Keratinocyte (primary cell): Measurements from ENCODE around the gene TBC1D2. TPM values are rescaled to one million over a fixed set of nuclear protein-coding genes. Genes with fewer than 3 reads are reported as not detected.

Source experiments
- DNase-seq: peaks from one replicate; pipeline ENCODE4 v3.0.0-alpha.2; 2011; ENCODE audit warnings: low read depth, missing footprints, low spot score
- FAIRE-seq: peaks from 2 replicates; lab custom pipeline; 2011; peaks lifted over from hg19 to GRCh38; lab: Jason Lieb, UNC
- H2AFZ ChIP-seq: 2 replicates; pipeline ENCODE4 v1.6.0; 2012; ENCODE audit warnings: low read length, control low read depth, inconsistent platforms; ENCODE audit not compliant: control insufficient read depth
- H3K27ac ChIP-seq: 2 replicates; pipeline ENCODE4 v1.5.1; 2011; ENCODE audit warnings: low read length; ENCODE audit not compliant: control insufficient read depth, insufficient read depth
- H3K27me3 ChIP-seq: 3 replicates; pipeline ENCODE4 v1.6.0; 2011; ENCODE audit warnings: low read length; ENCODE audit not compliant: control insufficient read depth, insufficient read depth; ENCODE audit errors: extremely low read depth
- H3K36me3 ChIP-seq, 2 experiments: 2 replicates in 1 of 2; 3 replicates in 1 of 2; pipeline ENCODE4 v1.5.1; 2011; ENCODE audit warnings: low read length in 2 of 2, mild to moderate bottlenecking in 1 of 2; ENCODE audit not compliant: control insufficient read depth in 2 of 2, insufficient read depth in 2 of 2; ENCODE audit errors: extremely low read depth in 1 of 2
- H3K4me1 ChIP-seq: 3 replicates; pipeline ENCODE4 v1.5.1; 2011; ENCODE audit warnings: low read length; ENCODE audit not compliant: control insufficient read depth, insufficient read depth; ENCODE audit errors: extremely low read depth
- H3K4me2 ChIP-seq: 3 replicates; pipeline ENCODE4 v1.6.0; 2011; ENCODE audit warnings: low read depth, low read length; ENCODE audit not compliant: control insufficient read depth, insufficient read depth; ENCODE audit errors: extremely low read depth
- H3K4me3 ChIP-seq, 3 experiments: fragments of 200-600 bp in 1 of 3; sonication (generic) in 1 of 3; 2 replicates in 2 of 3; 3 replicates in 1 of 3; pipeline ENCODE4 v1.5.1; 2011 to 2016; ENCODE audit warnings: low read length in 3 of 3, mild to moderate bottlenecking in 3 of 3, control low read depth in 2 of 3, inconsistent platforms in 1 of 3, low read depth in 1 of 3, mixed read lengths in 1 of 3, mixed run types in 1 of 3, moderate library complexity in 1 of 3; ENCODE audit not compliant: control insufficient read depth in 2 of 3, insufficient read depth in 2 of 3; ENCODE audit errors: extremely low read depth in 1 of 3
- H3K79me2 ChIP-seq: 2 replicates; pipeline ENCODE4 v1.6.0; 2012; ENCODE audit warnings: low read length; ENCODE audit not compliant: control insufficient read depth, insufficient read depth
- H3K9ac ChIP-seq: 3 replicates; pipeline ENCODE4 v1.6.0; 2011; ENCODE audit warnings: low read length; ENCODE audit not compliant: control insufficient read depth, insufficient read depth; ENCODE audit errors: extremely low read depth
- H3K9me1 ChIP-seq: 3 replicates; pipeline ENCODE4 v1.6.0; 2011; ENCODE audit warnings: low read length; ENCODE audit not compliant: control insufficient read depth, insufficient read depth; ENCODE audit errors: extremely low read depth
- H3K9me3 ChIP-seq: 2 replicates; pipeline ENCODE4 v1.5.1; 2012; ENCODE audit warnings: low read depth, low read length; ENCODE audit not compliant: control insufficient read depth
- H4K20me1 ChIP-seq: 3 replicates; pipeline ENCODE4 v1.6.0; 2011; ENCODE audit warnings: low read length; ENCODE audit not compliant: control insufficient read depth, insufficient read depth; ENCODE audit errors: extremely low read depth
- CTCF ChIP-seq, 3 experiments: IDR thresholded peaks in 1 of 3; conservative IDR thresholded peaks in 1 of 3; optimal IDR thresholded peaks in 1 of 3; 2 replicates in 2 of 3; 3 replicates in 1 of 3; pipeline versions ENCODE3 to v1.5.1; 2011; ENCODE audit warnings: low read length in 3 of 3, mild to moderate bottlenecking in 3 of 3, moderate library complexity in 2 of 3, control low read depth in 1 of 3, inconsistent platforms in 1 of 3; ENCODE audit not compliant: insufficient read depth in 2 of 3; ENCODE audit errors: extremely low read depth in 1 of 3
- EZH2 ChIP-seq: IDR thresholded peaks from one replicate; pipeline ENCODE4 v1.6.1; 2012; ENCODE audit warnings: inconsistent platforms, mild to moderate bottlenecking, low read length, moderate library complexity
- dilution Hi-C: fragments of 300-500 bp; cut with MboI; formaldehyde crosslinking; loops from one replicate; pipeline ENCODE4 v1.7.0; 2020; ENCODE audit warnings: low sequenced_read_pairs; ENCODE audit not compliant: extremely low pct_ligation_motif_present
- polyA plus RNA-seq, 5 experiments: library from polyadenylated mRNA; depleted of rRNA in 3 of 5; stranded (reverse) in 3 of 5; stranded (forward) in 1 of 5; unstranded in 1 of 5; fragments of >200 nt; gene quantifications; 1 replicate in 1 of 5; 2 replicates in 3 of 5; 3 replicates in 1 of 5; pipeline versions ENCODE4 v1.2.1 to v1.2.3, GENCODE V29; 2011 to 2012; ENCODE audit warnings: missing spikeins in 2 of 5, low read depth in 1 of 5, low replicate concordance in 1 of 5

Gene TBC1D2
- polyA plus RNA-seq, 1 donor (not counting 4 experiments of a cell fraction or from before 2014, with no cell fraction given), result 59.2 TPM

GRCh38 chr9:98159301-98159700 is 96.1 kb downstream of the TBC1D2 start:
- H3K9me3 ChIP-seq, result no peaks in the 10 kb centered on the region
- dilution Hi-C loops, result no loop called here

GRCh38 chr9:98158071-98158831 is 97.2 kb downstream of the TBC1D2 start:
- Histone ChIP-seq H3K9ac (no peak overlapping the region), H3K4me1 (peaks cover 14% of the 10 kb centered on the region), H3K9me3 (no peaks in the 10 kb centered on the region), H2AFZ (no peak overlapping the region), H3K36me3 (peaks cover 6 to 12% of the 10 kb centered on the region in 2 experiments), H3K79me2 (peaks cover 45% of the 10 kb centered on the region), H3K27me3 (no peaks in the 10 kb centered on the region), H3K4me3 (no peak overlapping the region), H4K20me1 (peaks cover 3% of the 10 kb centered on the region), H3K9me1 (peaks cover 7% of the 10 kb centered on the region), H3K4me2 (no peak overlapping the region), H3K27ac (no peak overlapping the region)
- TF ChIP-seq CTCF (optimal IDR thresholded peaks at IDR 0.05 in 1 of 3, IDR thresholded peaks at IDR 0.05 in 1 of 3, conservative IDR thresholded peaks at IDR 0.05 in 1 of 3; ENCODE audit: extremely low read depth in 1 of 3, insufficient read depth in 2 of 3, low read length in 3 of 3) (no peak), EZH2 (no peak)
- dilution Hi-C loops, result no loop called here
- no peak for FAIRE-seq
- DNase-seq, result no peak

More at GRCh38 chr9:98159301-98159700, 96.1 kb downstream of the TBC1D2 start:
- no peak overlapping the region for H3K4me3 ChIP-seq
- DNase-seq, result no peak
- FAIRE-seq, result no peak
- H3K79me2 ChIP-seq, result peaks cover 54% of the 10 kb centered on the region
- H4K20me1 ChIP-seq, result peaks cover 3% of the 10 kb centered on the region
- peaks cover 11% of the 10 kb centered on the region for H3K9me1 ChIP-seq
- peaks cover 6 to 12% of the 10 kb centered on the region in 2 experiments for H3K36me3 ChIP-seq
- H3K27ac ChIP-seq, result no peak overlapping the region
- H3K27me3 ChIP-seq, result no peaks in the 10 kb centered on the region
- no peak overlapping the region for H3K4me2 ChIP-seq
- H2AFZ ChIP-seq, result no peak overlapping the region
- no peak for TF ChIP-seq CTCF (optimal IDR thresholded peaks at IDR 0.05 in 1 of 3, IDR thresholded peaks at IDR 0.05 in 1 of 3, conservative IDR thresholded peaks at IDR 0.05 in 1 of 3; ENCODE audit: extremely low read depth in 1 of 3, insufficient read depth in 2 of 3, low read length in 3 of 3)
- TF ChIP-seq EZH2, result no peak
- no peak overlapping the region for H3K9ac ChIP-seq
- peaks cover 25% of the 10 kb centered on the region for H3K4me1 ChIP-seq
